Measurements from ENCODE around the gene CALR. TPM values are rescaled to one million over a fixed set of nuclear protein-coding genes. Genes with fewer than 3 reads are reported as not detected.
"Not testable (repeated sequence)": the region's sequence is repeated elsewhere in the genome, so short reads cannot be mapped to it uniquely, and the experiment has no call there.

Gene CALR
- total RNA-seq, 2 donors from 2014 or later = 298 to 388 TPM

- WGBS, 2 donors = 4 to 7% methylated on average over 40 to 70 of the region's 84 CpGs
- ATAC-seq = peak; percentile 96
- Histone ChIP-seq H3K27me3 (no peaks in the 10 kb centered on the region), H3K4me3 (peak within 1 kb of the TSS; percentile 67 to 96), H3K9me3 (no peaks in the 10 kb centered on the region), H3K4me1 (peaks cover 38% of the 10 kb centered on the region), H3K36me3 (replicated peaks in 1 of 2; ENCODE audit: insufficient read depth in 1 of 2, low read depth in 2 of 2) (peaks cover 0 to 6% of the 10 kb centered on the region in 2 donors), H3K27ac (peak within 1 kb of the TSS; percentile 64 to 91 (median 86))
- intact Hi-C loops (cut with DNase I) = no loop called here
- TF ChIP-seq POLR2A (IDR thresholded peaks at IDR 0.05) = peak; percentile 52 to 73 (median 73)
- peak in 1 of 7 experiments; percentile 3 for TF ChIP-seq CTCF (IDR thresholded peaks at IDR 0.05)
- DNase-seq = peak; percentile 80 to 85 (median 80)
Observed at GRCh38 chr19:12956446-12957388, 18.3 kb downstream of the CALR start, which contains the start of gene GADD45GIP1. TSS of gene GADD45GIP1 (minus strand) at chr19:12957223. CDS start at chr19:12957212, 11 bp downstream.

GRCh38 chr19:12957389-12957952 is 19.1 kb downstream of the CALR start:
- H3K9me3 ChIP-seq; intact Hi-C loops (cut with DNase I); DNase-seq; H3K27me3 ChIP-seq; H3K36me3 ChIP-seq (replicated peaks in 1 of 2; ENCODE audit: insufficient read depth in 1 of 2, low read depth in 2 of 2): not testable (repeated sequence)
- 30 to 34% methylated on average over 31 of the region's 31 CpGs for WGBS, 2 donors
- H3K4me3 ChIP-seq = peak overlapping the region; percentile 67 to 96
- TF ChIP-seq POLR2A (IDR thresholded peaks at IDR 0.05) = peak in 1 of 3 donors; percentile 14
- peak; percentile 8 for ATAC-seq
- peak overlapping the region; percentile 64 to 91 (median 86) for H3K27ac ChIP-seq
- H3K4me1 ChIP-seq = peaks cover 38% of the 10 kb centered on the region

GRCh38 chr19:12959481-12959880 is 21.1 kb downstream of the CALR start:
- ATAC-seq (no peak), DNase-seq (no peak)
- Histone ChIP-seq H3K36me3 (replicated peaks in 1 of 2; ENCODE audit: insufficient read depth in 1 of 2, low read depth in 2 of 2) (peaks cover 0 to under 1% of the 10 kb centered on the region in 2 donors), H3K4me3 (no peak overlapping the region), H3K9me3 (no peaks in the 10 kb centered on the region), H3K27me3 (no peaks in the 10 kb centered on the region), H3K27ac (no peak overlapping the region), H3K4me1 (peaks cover 26% of the 10 kb centered on the region)
- no peak for TF ChIP-seq CTCF (IDR thresholded peaks at IDR 0.05)
- TF ChIP-seq POLR2A (IDR thresholded peaks at IDR 0.05) = no peak
- 55 to 57% methylated on average over 6 of the region's 6 CpGs for WGBS, 2 donors
- intact Hi-C loops (cut with DNase I) = no loop called here

GRCh38 chr19:12965017-12965811 is 26.8 kb downstream of the CALR start:
- peak; percentile 80 to 87 (median 82) for DNase-seq
- 0 to 1% methylated on average over 19 to 34 of the region's 34 CpGs for WGBS, 2 donors
- H3K36me3 ChIP-seq (replicated peaks in 1 of 2; ENCODE audit: insufficient read depth in 1 of 2, low read depth in 2 of 2) = no peaks in the 10 kb centered on the region
- intact Hi-C loops (cut with DNase I) = no loop called here
- H3K4me1 ChIP-seq = peaks cover 22% of the 10 kb centered on the region
- no peaks in the 10 kb centered on the region for H3K9me3 ChIP-seq
- TF ChIP-seq CTCF (IDR thresholded peaks at IDR 0.05) (peak; percentile 68 to 99 (median 96)), POLR2A (IDR thresholded peaks at IDR 0.05) (peak in 1 of 3 donors; percentile 18)
- peak; percentile 95 for ATAC-seq
- no peak overlapping the region for H3K4me3 ChIP-seq
- H3K27ac ChIP-seq = peak overlapping the region; percentile 52 to 77 (median 68)
- H3K27me3 ChIP-seq = no peaks in the 10 kb centered on the region
